Measurements from ENCODE around the gene AP2A1. TPM values are rescaled to one million over a fixed set of nuclear protein-coding genes. Genes with fewer than 3 reads are reported as not detected.

AP2A1 gene
- total RNA-seq, 1 experiment from 2014 or later, result 119 TPM

DNA sequence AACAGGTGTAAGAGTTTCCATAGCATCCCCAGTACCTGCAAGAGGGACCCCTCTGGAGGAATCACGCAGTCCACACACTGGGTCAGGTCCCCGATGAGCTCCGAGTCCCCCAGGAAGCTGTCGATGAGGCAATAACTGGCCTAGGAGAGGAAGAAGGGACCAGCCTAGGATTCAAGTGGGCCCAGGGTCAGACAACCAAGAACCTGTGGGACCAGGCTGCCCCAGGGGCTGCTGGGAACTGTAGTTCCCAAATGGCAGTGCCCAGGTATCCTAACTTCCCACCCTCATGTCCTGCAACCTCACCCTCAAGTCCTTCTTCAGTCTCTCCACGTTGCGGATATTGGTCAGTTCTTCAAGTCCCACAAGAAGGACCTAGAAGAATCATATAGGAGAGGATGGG lies 44.5 kb downstream of the AP2A1 start (continued):
- TF ChIP-seq, protein P1, sequence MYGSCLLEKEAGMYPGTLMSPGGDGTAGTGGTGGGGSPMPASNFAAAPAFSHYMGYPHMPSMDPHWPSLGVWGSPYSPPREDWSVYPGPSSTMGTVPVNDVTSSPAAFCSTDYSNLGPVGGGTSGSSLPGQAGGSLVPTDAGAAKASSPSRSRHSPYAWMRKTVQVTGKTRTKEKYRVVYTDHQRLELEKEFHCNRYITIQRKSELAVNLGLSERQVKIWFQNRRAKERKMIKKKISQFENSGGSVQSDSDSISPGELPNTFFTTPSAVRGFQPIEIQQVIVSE (CRISPR knock-in tag; IDR thresholded peaks at IDR 0.05; ENCODE audit: borderline replicate concordance), result no peak
- TF ChIP-seq GTF2I (CRISPR knock-in tag; conservative IDR thresholded peaks at IDR 0.05), result no peak

DNA sequence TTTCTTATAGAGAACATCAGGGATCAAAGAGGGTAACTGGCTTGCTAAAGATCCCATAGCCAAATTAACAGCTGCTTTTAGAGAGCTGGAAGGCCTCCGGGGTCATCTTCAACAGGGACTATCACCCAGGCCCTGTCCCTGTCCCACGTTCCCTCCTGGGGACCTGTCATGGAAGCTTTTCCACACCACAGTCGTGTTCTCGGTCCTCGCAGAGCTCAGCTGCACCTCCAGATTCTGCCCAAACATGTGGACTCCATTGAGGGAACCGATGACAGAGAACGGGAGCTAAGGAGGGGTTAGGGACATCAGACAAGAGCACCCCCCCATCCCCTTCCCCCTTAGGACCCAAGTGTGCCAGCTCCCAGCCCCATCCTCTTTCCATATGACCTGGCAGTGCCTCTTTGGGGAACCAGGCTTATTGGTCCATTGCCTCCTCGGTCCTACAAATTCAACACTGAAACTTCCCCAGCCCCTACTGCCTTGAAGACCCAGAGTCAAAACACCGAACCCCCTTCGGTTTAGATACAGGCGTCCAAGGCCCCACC lies 45.7 kb downstream of the AP2A1 start:
- ATAC-seq (no peak), DNase-seq (ENCODE audit: low spot score) (no peak)
- ChIA-PET CTCF (interaction anchor here (0.6 to 2.5 kb wide), 14 partner anchors 8 to 819 kb away, joined by 3 to 22 read pairs (median 6); partner anchors contain the start of genes AP2A1, PTOV1 and RUVBL2), POLR2A (interaction anchor here (0.6 to 1.5 kb wide), 7 partner anchors 38 to 172 kb away, joined by 3 to 11 read pairs (median 6); partner anchors contain the start of genes PTOV1 and RRAS)
- no peak for TF ChIP-seq ZNF317 (CRISPR knock-in tag; IDR thresholded peaks at IDR 0.05; ENCODE audit: borderline replicate concordance, low read depth)
- no peak for TF ChIP-seq GTF2I (CRISPR knock-in tag; conservative IDR thresholded peaks at IDR 0.05)
- TF ChIP-seq, protein P2, sequence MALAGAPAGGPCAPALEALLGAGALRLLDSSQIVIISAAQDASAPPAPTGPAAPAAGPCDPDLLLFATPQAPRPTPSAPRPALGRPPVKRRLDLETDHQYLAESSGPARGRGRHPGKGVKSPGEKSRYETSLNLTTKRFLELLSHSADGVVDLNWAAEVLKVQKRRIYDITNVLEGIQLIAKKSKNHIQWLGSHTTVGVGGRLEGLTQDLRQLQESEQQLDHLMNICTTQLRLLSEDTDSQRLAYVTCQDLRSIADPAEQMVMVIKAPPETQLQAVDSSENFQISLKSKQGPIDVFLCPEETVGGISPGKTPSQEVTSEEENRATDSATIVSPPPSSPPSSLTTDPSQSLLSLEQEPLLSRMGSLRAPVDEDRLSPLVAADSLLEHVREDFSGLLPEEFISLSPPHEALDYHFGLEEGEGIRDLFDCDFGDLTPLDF (CRISPR knock-in tag; IDR thresholded peaks at IDR 0.05), result no peak
- no peak for TF ChIP-seq SP1 (CRISPR knock-in tag; conservative IDR thresholded peaks at IDR 0.05)
- no peak for TF ChIP-seq TEAD4 (CRISPR knock-in tag; IDR thresholded peaks at IDR 0.05)
- TF ChIP-seq USF2 (CRISPR knock-in tag; IDR thresholded peaks at IDR 0.05), result no peak
- Mint-ChIP-seq H3K27ac (peak overlapping the region; percentile 98), H3K4me1 (peaks cover 31% of the 10 kb centered on the region), H3K36me3 (peaks cover 7% of the 10 kb centered on the region; the same call in 1 of the 2 replicates), H3K4me3 (peak overlapping the region; percentile 90), H3K9me3 (no peaks in the 10 kb centered on the region), H3K27me3 (ENCODE audit: low read depth) (peaks cover 5% of the 10 kb centered on the region; the same call in 1 of the 2 replicates)

DNA sequence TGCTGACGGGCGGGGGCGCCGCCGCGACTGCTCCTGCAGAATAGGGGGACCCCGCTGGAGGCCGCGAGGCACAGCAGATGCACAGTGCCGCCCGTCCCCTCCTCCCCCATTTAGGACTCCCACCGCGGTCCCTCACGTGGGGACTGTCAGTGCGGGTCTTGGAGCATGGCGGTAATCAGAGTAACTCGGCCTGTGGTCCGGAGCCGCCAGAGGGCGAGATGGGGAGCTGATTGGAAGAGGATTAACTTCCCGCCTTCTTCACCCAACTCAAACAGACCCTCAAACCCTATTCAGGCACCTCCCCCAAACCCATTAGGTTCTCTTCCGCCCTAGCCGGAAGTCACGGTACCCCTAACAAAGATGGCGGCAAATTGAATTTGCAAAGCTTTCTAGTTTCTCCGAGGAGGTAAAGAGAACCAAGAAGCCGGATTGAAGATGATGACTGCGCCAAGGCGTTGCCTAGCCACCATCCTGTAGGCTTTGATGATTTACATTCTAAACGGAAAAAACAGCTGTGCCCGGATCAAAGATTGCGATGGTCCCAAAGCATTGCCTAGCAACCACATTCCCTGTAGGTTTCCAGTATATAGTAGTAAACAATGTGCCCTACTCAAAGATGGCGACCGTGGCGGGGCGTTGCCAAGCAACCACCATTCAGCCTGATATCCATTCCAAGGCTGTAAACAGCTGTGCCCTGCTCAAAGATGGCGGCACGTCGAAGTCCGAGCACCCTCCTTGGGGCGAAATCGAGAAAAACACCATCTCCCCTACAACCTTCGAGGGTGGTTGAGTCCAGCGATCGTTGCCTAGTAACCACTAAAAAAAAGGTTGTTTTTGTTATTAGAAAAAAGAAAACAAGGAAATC lies 46.4 kb downstream of the AP2A1 start, which contains the start of gene FUZ:
TSS of gene FUZ (minus strand) at position 296 of the 865 bp plus-strand sequence. CDS start at position 110, 186 bp downstream.
- Mint-ChIP-seq H3K9me3 (no peaks in the 10 kb centered on the region), H3K27me3 (ENCODE audit: low read depth) (peaks cover 5% of the 10 kb centered on the region; the same call in 1 of the 2 replicates), H3K36me3 (peaks cover 5% of the 10 kb centered on the region; the same call in 1 of the 2 replicates), H3K4me1 (peaks cover 26% of the 10 kb centered on the region), H3K4me3 (peak within 1 kb of the TSS; percentile 90), H3K27ac (peak within 1 kb of the TSS; percentile 98)
- ChIA-PET POLR2A (interaction anchor here (0.6 to 1.5 kb wide), 8 partner anchors 11 to 173 kb away, joined by 3 to 11 read pairs (median 6); partner anchors contain the start of genes PTOV1 and RRAS), CTCF (interaction anchor here (0.5 to 2.5 kb wide), 22 partner anchors 9 to 820 kb away, joined by 3 to 22 read pairs (median 4); partner anchors contain the start of genes ADM5, AP2A1, PTOV1 and RRAS)
- DNase-seq (ENCODE audit: low spot score), result peak; percentile 98
- peak; percentile 63 for ATAC-seq
- TF ChIP-seq, protein P3, sequence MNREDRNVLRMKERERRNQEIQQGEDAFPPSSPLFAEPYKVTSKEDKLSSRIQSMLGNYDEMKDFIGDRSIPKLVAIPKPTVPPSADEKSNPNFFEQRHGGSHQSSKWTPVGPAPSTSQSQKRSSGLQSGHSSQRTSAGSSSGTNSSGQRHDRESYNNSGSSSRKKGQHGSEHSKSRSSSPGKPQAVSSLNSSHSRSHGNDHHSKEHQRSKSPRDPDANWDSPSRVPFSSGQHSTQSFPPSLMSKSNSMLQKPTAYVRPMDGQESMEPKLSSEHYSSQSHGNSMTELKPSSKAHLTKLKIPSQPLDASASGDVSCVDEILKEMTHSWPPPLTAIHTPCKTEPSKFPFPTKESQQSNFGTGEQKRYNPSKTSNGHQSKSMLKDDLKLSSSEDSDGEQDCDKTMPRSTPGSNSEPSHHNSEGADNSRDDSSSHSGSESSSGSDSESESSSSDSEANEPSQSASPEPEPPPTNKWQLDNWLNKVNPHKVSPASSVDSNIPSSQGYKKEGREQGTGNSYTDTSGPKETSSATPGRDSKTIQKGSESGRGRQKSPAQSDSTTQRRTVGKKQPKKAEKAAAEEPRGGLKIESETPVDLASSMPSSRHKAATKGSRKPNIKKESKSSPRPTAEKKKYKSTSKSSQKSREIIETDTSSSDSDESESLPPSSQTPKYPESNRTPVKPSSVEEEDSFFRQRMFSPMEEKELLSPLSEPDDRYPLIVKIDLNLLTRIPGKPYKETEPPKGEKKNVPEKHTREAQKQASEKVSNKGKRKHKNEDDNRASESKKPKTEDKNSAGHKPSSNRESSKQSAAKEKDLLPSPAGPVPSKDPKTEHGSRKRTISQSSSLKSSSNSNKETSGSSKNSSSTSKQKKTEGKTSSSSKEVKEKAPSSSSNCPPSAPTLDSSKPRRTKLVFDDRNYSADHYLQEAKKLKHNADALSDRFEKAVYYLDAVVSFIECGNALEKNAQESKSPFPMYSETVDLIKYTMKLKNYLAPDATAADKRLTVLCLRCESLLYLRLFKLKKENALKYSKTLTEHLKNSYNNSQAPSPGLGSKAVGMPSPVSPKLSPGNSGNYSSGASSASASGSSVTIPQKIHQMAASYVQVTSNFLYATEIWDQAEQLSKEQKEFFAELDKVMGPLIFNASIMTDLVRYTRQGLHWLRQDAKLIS (CRISPR knock-in tag; IDR thresholded peaks at IDR 0.05; ENCODE audit: borderline replicate concordance), result no peak
- TF ChIP-seq MXD4 (CRISPR knock-in tag; IDR thresholded peaks at IDR 0.05; ENCODE audit: borderline replicate concordance) (no peak), FOXK1 (CRISPR knock-in tag; IDR thresholded peaks at IDR 0.05) (peak; percentile 96), NFATC4 (CRISPR knock-in tag; IDR thresholded peaks at IDR 0.05) (no peak), ATF6 (CRISPR knock-in tag; IDR thresholded peaks at IDR 0.05) (no peak), ZNF532 (CRISPR knock-in tag; IDR thresholded peaks at IDR 0.05; ENCODE audit: borderline replicate concordance) (no peak), E2F5 (CRISPR knock-in tag; IDR thresholded peaks at IDR 0.05) (peak; percentile 91), TP53 (CRISPR knock-in tag; IDR thresholded peaks at IDR 0.05) (no peak)
